GM12875 (cell line): ENCODE measurements around the gene RNASET2.

Source experiments
- H3K4me3 ChIP-seq: one replicate; pipeline ENCODE4 v1.5.1; 2011; ENCODE audit warnings: low read depth, low read length, control low read depth
- TF ChIP-seq, protein P1 (sequence below): IDR thresholded peaks from 2 replicates; pipeline ENCODE4 v1.5.1; 2011; ENCODE audit warnings: low read depth, mild to moderate bottlenecking, control low read depth, inconsistent platforms, low read length, moderate library complexity, borderline replicate concordance; ENCODE audit not compliant: insufficient read depth

Gene RNASET2

DNA sequence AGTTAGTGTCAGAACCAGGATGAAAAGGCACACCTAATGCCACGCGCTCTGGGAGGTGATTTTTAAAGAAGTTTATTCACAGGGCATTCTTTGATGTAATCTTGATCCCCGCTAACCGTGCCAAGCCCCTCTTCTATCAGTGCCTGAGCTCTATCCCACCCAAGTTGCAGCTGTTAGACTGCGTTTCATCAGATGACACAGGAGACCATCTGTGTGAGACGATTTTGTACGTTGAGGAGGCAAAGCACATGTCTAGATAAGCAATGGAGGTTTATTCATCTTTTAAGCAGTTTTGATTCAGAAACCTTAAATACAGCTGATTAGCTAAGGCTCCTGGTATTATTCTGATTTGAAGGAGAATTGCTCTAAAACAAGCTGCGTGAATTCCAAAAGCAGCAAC lies 18.6 kb downstream of the RNASET2 start:
- H3K4me3 ChIP-seq: no peak overlapping the region
- TF ChIP-seq, protein P1, sequence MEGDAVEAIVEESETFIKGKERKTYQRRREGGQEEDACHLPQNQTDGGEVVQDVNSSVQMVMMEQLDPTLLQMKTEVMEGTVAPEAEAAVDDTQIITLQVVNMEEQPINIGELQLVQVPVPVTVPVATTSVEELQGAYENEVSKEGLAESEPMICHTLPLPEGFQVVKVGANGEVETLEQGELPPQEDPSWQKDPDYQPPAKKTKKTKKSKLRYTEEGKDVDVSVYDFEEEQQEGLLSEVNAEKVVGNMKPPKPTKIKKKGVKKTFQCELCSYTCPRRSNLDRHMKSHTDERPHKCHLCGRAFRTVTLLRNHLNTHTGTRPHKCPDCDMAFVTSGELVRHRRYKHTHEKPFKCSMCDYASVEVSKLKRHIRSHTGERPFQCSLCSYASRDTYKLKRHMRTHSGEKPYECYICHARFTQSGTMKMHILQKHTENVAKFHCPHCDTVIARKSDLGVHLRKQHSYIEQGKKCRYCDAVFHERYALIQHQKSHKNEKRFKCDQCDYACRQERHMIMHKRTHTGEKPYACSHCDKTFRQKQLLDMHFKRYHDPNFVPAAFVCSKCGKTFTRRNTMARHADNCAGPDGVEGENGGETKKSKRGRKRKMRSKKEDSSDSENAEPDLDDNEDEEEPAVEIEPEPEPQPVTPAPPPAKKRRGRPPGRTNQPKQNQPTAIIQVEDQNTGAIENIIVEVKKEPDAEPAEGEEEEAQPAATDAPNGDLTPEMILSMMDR: no peak

DNA sequence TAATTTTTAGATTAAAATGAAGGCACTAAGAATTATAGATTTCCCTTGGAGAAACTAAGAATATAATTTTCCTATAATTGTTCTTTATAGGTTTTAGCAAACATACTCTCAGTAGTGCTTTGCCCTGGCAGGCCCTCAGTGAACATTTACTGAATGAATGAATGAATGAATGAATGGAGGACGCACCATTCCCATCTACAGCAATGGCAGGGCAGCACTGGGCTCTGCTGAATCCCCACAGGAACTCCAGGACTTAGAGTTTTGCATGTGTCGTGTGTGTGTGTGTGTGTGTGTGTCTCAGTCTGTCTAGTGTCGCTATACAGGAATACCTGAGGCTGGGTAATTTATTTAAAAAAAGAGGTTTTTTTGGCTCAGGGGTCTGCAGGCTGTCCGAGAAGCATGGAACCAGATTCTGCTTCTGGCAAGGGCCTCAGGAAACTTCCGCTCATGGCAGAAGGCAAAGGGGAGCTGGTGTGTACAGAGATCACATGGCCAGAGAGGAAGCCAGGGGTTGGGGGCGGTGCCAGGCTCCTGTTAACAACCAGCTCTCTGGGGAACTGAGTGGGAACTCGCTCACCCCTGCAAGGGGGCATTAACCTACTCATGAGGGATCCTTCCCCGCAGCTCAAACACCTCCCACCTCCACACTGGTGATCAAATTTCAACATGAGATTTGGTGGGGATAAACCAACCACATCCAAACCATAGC lies 20.1 kb downstream of the RNASET2 start:
- no peak overlapping the region for H3K4me3 ChIP-seq
- TF ChIP-seq, protein P1: no peak

DNA sequence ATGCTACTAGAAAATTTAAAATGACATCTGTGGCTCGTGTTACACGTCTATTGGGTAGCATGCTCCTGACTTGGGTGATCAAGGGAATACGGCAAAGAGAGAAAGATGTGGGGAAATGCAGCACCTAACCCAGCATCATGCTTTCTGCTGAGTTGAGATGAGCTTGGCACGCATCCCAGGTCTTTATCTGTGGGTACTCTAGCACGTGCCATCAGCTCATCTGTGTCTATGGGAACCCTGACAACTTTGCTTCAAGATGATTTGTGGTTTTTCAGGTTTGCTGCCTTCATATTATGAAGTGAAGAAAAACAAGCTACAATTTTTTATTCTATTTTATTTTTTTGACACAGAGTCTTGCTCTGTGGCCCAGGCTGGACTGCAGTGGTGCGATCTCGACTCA lies 21.0 kb downstream of the RNASET2 start:
- H3K4me3 ChIP-seq: no peak overlapping the region
- TF ChIP-seq, protein P1: no peak

DNA sequence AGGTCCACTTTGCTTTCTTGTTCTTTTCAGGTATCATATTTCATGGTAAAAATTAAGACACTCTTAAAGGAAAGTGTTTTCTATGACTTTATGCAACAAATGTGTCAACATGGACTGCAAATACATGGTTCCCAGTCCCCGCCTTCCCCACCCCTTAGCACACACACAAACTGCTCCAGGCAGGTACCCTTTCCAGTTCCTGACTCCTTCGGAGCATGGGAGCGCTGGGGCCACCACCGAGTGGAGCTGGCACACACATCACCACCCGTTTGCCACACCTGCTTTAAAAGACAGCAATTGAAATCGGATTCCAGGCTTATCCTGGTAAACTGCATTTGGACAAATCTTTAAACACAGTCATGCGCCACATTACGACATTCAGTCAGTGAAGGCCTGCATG lies 22.2 kb downstream of the RNASET2 start:
- H3K4me3 ChIP-seq: no peak overlapping the region
- TF ChIP-seq, protein P1: no peak

DNA sequence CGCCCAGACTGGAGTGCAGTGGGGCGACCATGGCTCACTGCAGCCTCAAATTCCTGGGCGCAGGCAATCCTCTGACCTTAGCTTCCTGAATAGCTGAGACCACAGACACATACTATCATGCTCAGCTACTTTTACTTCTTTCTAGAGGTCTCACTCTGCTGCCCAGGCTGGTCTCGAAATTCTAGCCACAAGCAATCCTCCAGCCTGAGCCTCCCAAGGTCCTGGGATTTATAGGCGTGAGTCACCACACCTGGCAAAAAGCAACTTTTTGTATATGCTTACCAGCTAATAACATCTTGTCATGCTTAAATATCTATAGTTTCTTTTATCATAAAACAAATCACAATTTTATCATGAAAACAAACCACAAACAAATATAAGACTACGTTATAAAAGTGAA lies 23.0 kb downstream of the RNASET2 start:
- H3K4me3 ChIP-seq: no peak overlapping the region
- TF ChIP-seq, protein P1: no peak

DNA sequence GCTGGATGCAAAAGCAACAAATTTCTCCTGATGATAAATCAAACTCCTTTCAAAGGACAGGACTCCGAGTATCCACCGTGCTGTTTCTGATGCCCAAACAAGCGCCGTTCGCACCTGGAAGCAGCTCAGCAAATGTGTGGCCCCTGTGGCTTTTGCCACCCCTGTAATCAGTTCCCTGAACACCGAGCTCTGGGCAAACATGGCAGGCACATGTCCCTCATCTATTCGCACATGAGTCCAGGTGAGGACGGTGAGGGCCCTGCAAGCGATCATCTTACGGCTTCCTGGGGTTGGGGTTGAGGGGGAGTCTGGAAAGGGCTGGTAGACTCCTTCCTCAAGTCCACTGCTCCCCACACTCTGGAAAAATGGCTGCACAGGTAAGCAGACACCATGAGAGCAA lies 23.7 kb downstream of the RNASET2 start:
- TF ChIP-seq, protein P1: no peak
- no peak overlapping the region for H3K4me3 ChIP-seq

DNA sequence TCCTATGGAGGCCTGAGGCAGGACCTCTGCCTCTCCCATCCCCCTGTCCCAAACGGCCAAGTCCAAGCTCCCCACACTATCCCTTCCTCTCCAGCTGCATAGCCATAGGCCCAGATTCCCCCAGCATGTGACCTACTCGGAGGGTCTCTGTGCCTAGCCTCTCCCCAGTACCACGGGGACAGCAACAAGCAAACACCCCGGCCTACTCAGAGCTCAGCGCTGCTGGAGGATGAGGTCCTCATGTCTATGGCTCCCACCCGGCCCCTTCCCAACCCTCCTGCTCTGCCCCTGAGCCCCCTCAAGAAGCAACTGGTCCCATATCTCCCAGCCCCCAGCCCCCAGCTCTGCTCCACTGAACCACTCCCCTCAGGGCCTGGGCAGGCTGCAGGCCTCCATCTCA lies 24.2 kb downstream of the RNASET2 start:
- H3K4me3 ChIP-seq: no peak overlapping the region
- TF ChIP-seq, protein P1: no peak
